Activated CD4-positive, alpha-beta T cell treated with anti-CD3 and anti-CD28 coated beads for 24 hours (primary cell): ENCODE measurements around the gene ZNF280D.
"Not testable (repeated sequence)": the region's sequence is repeated elsewhere in the genome, so short reads cannot be mapped to it uniquely, and the experiment has no call there.

Experiments used
- DNase-seq, 2 donors: peaks; one replicate each; pipeline ENCODE4 v3.0.0-alpha.2; 2020; ENCODE audit warnings: low read depth in 2 of 2

Gene ZNF280D

GRCh38 chr15:56733136-56734012, at the start of gene ZNF280D:
Gene ZNF280D (minus strand): TSS chr15:56733509. CDS start chr15:56707109, 26,400 bp downstream.
- DNase-seq = peak; percentile 63 to 65

GRCh38 chr15:56782306-56782705, 49.0 kb upstream of the ZNF280D start:
- no peak for DNase-seq

GRCh38 chr15:56781666-56782065, 48.4 kb upstream of the ZNF280D start:
- no peak for DNase-seq

- not testable (repeated sequence) for DNase-seq
Measured at GRCh38 chr15:56780102-56780725, 46.9 kb upstream of the ZNF280D start.

GRCh38 chr15:56779449-56779848, 46.1 kb upstream of the ZNF280D start:
- not testable (repeated sequence) for DNase-seq

GRCh38 chr15:56778761-56779160, 45.5 kb upstream of the ZNF280D start:
- DNase-seq = no peak

GRCh38 chr15:56776839-56777238, 43.5 kb upstream of the ZNF280D start:
- no peak for DNase-seq

GRCh38 chr15:56775641-56776040, 42.3 kb upstream of the ZNF280D start:
- no peak for DNase-seq

- no peak for DNase-seq
Measured at GRCh38 chr15:56774356-56774755, 41.0 kb upstream of the ZNF280D start.

- no peak for DNase-seq
Measured at GRCh38 chr15:56772868-56773639, 39.7 kb upstream of the ZNF280D start.

GRCh38 chr15:56770173-56770572, 36.9 kb upstream of the ZNF280D start:
- no peak for DNase-seq

- DNase-seq = no peak
Measured at GRCh38 chr15:56767315-56767714, 34.0 kb upstream of the ZNF280D start.

- DNase-seq = no peak
Measured at GRCh38 chr15:56765251-56765650, 31.9 kb upstream of the ZNF280D start.

- DNase-seq = no peak
Measured at GRCh38 chr15:56763141-56763895, 30.0 kb upstream of the ZNF280D start.

GRCh38 chr15:56760186-56760585, 26.9 kb upstream of the ZNF280D start:
- no peak for DNase-seq

- no peak for DNase-seq
Measured at GRCh38 chr15:56759450-56759845, 26.1 kb upstream of the ZNF280D start.

GRCh38 chr15:56758770-56759449, 25.6 kb upstream of the ZNF280D start:
- no peak for DNase-seq

- DNase-seq = no peak
Measured at GRCh38 chr15:56757875-56758274, 24.6 kb upstream of the ZNF280D start.

GRCh38 chr15:56754772-56755370, 21.6 kb upstream of the ZNF280D start:
- no peak for DNase-seq

GRCh38 chr15:56752986-56753385, 19.7 kb upstream of the ZNF280D start:
- no peak for DNase-seq

GRCh38 chr15:56749982-56750381, 16.7 kb upstream of the ZNF280D start:
- no peak for DNase-seq
